ENCODE data around the gene MRPL23.

- TF ChIP-seq EZH2 (IDR thresholded peaks at IDR 0.05; ENCODE audit: low read depth, low read length, severe bottlenecking) (no peak), CTCF (IDR thresholded peaks at IDR 0.05; ENCODE audit: control extremely low read depth in 1 of 3, insufficient read depth in 1 of 3, low read depth in 1 of 3, low read length in 3 of 3) (no peak), NRF1 (IDR thresholded peaks at IDR 0.05; ENCODE audit: low read depth, low read length) (no peak), TAF1 (IDR thresholded peaks at IDR 0.05; ENCODE audit: low read depth, low read length) (no peak), TBP (IDR thresholded peaks at IDR 0.05; ENCODE audit: low read depth, low read length) (no peak), BCL11A (IDR thresholded peaks at IDR 0.05; ENCODE audit: low read depth in 2 of 2, low read length in 2 of 2) (no peak), POLR2A (IDR thresholded peaks at IDR 0.05; ENCODE audit: control extremely low read depth in 1 of 2, low read depth in 2 of 2, low read length in 2 of 2) (no peak), SIX5 (IDR thresholded peaks at IDR 0.05; ENCODE audit: low read depth, low read length) (no peak), RFX5 (IDR thresholded peaks at IDR 0.05; ENCODE audit: borderline replicate concordance, low read depth, low read length) (no peak), BACH1 (IDR thresholded peaks at IDR 0.05; ENCODE audit: low read length) (no peak), JUN (IDR thresholded peaks at IDR 0.05; ENCODE audit: low read depth, low read length) (no peak), JUND (IDR thresholded peaks at IDR 0.05; ENCODE audit: low read length) (no peak)
Observed at GRCh38 chr11:1948389-1948788, 1.3 kb downstream of the MRPL23 start.

Data from H1 (cell line).